ENCODE data around the gene ACTL6A.

Gene ACTL6A

GRCh38 chr3:179599531-179599930, 36.8 kb downstream of the ACTL6A start:
- no peak for DNase-seq
- H3K9me3 ChIP-seq (ENCODE audit: severe bottlenecking) = no peaks in the 10 kb centered on the region
- no peaks in the 10 kb centered on the region for H3K27me3 ChIP-seq (ENCODE audit: insufficient read depth, low read depth, severe bottlenecking)
- H3K36me3 ChIP-seq = peaks cover 76% of the 10 kb centered on the region
- TF ChIP-seq CTCF (IDR thresholded peaks at IDR 0.05; ENCODE audit: low read depth, low read length) = no peak
- no peak overlapping the region for H3K27ac ChIP-seq
- H3K4me3 ChIP-seq (ENCODE audit: low read depth, low read length) = no peak overlapping the region

- Histone ChIP-seq H3K36me3 (peaks cover 40% of the 10 kb centered on the region), H3K27ac (no peak overlapping the region), H3K27me3 (ENCODE audit: insufficient read depth, low read depth, severe bottlenecking) (no peaks in the 10 kb centered on the region), H3K9me3 (ENCODE audit: severe bottlenecking) (no peaks in the 10 kb centered on the region), H3K4me3 (ENCODE audit: low read depth, low read length) (peak overlapping the region; percentile 95)
- no peak for TF ChIP-seq CTCF (IDR thresholded peaks at IDR 0.05; ENCODE audit: low read depth, low read length)
- no peak for DNase-seq
Observed at GRCh38 chr3:179603321-179603720, 40.6 kb downstream of the ACTL6A start.

GRCh38 chr3:179603831-179604230, 41.1 kb downstream of the ACTL6A start:
- peaks cover 36% of the 10 kb centered on the region for H3K36me3 ChIP-seq
- H3K9me3 ChIP-seq (ENCODE audit: severe bottlenecking) = no peaks in the 10 kb centered on the region
- H3K27ac ChIP-seq = peak overlapping the region; percentile 86
- peak overlapping the region; percentile 95 for H3K4me3 ChIP-seq (ENCODE audit: low read depth, low read length)
- no peaks in the 10 kb centered on the region for H3K27me3 ChIP-seq (ENCODE audit: insufficient read depth, low read depth, severe bottlenecking)
- TF ChIP-seq CTCF (IDR thresholded peaks at IDR 0.05; ENCODE audit: low read depth, low read length) = no peak
- DNase-seq = no peak

- peaks cover 31% of the 10 kb centered on the region for H3K36me3 ChIP-seq
- no peaks in the 10 kb centered on the region for H3K27me3 ChIP-seq (ENCODE audit: insufficient read depth, low read depth, severe bottlenecking)
- H3K27ac ChIP-seq = peak within 1 kb of the TSS; percentile 86
- H3K4me3 ChIP-seq (ENCODE audit: low read depth, low read length) = peak within 1 kb of the TSS; percentile 95
- DNase-seq = peak; percentile 90
- no peak for TF ChIP-seq CTCF (IDR thresholded peaks at IDR 0.05; ENCODE audit: low read depth, low read length)
- H3K9me3 ChIP-seq (ENCODE audit: severe bottlenecking) = no peaks in the 10 kb centered on the region
Observed at GRCh38 chr3:179604321-179605078, 41.8 kb downstream of the ACTL6A start, which contains the start of the genes MRPL47 and NDUFB5. Gene MRPL47, minus strand, starts transcription at chr3:179604638. Its CDS starts 14 bp downstream, at chr3:179604624. Gene NDUFB5, plus strand, starts transcription at chr3:179604794. Its CDS starts 22 bp downstream, at chr3:179604816.

GRCh38 chr3:179606534-179607085, 43.9 kb downstream of the ACTL6A start:
- Histone ChIP-seq H3K27ac (no peak overlapping the region), H3K4me3 (ENCODE audit: low read depth, low read length) (no peak overlapping the region), H3K9me3 (ENCODE audit: severe bottlenecking) (no peaks in the 10 kb centered on the region), H3K36me3 (peaks cover 14% of the 10 kb centered on the region), H3K27me3 (ENCODE audit: insufficient read depth, low read depth, severe bottlenecking) (no peaks in the 10 kb centered on the region)
- no peak for DNase-seq
- TF ChIP-seq CTCF (IDR thresholded peaks at IDR 0.05; ENCODE audit: low read depth, low read length) = no peak

Data from WERI-Rb-1 (cell line).